ENCODE measurements around the gene RCCD1. TPM values are rescaled to one million over a fixed set of nuclear protein-coding genes. Genes with fewer than 3 reads are reported as not detected.

RCCD1 gene
- total RNA-seq, 1 experiment from 2014 or later, result 22.8 TPM

GRCh38 chr15:90966262-90966661, 11.6 kb downstream of the RCCD1 start:
- H3K23me2 ChIP-seq (ENCODE audit: insufficient read length, low read depth, low read length, poor library complexity, severe bottlenecking), result no peaks in the 10 kb centered on the region
- DNase-seq, result no peak
- no peak overlapping the region for H2BK12ac ChIP-seq (ENCODE audit: insufficient read length, low read depth, low read length)
- H3K27ac Mint-ChIP-seq, result peak overlapping the region in 2 of 3 experiments; percentile 17 to 59; a peak in 2 of 7 replicates
- no peak overlapping the region for H3K4ac ChIP-seq (ENCODE audit: low read depth, low read length)
- peaks cover 36 to 90% (median 87%) of the 10 kb centered on the region in 3 experiments for H3K36me3 Mint-ChIP-seq (ENCODE audit: insufficient read depth in 1 of 3, low read depth in 3 of 3)
- H3T11ph ChIP-seq (ENCODE audit: low read length), result no peak overlapping the region
- no peak overlapping the region for H3K18ac ChIP-seq (ENCODE audit: insufficient read length, low read depth, low read length)
- H3K27ac ChIP-seq (ENCODE audit: insufficient read length, low read depth, low read length), result no peak overlapping the region
- WGBS (ENCODE audit: extremely low coverage, insufficient read length, low lambda C conversion rate), result no CpG with 5 or more reads among the region's 9 CpGs
- no peaks in the 10 kb centered on the region for H3K9me3 Mint-ChIP-seq
- no peak overlapping the region for H3K23ac ChIP-seq (ENCODE audit: insufficient read length, low read depth, low read length)
- H4K5ac ChIP-seq (ENCODE audit: insufficient read length, low read depth, low read length), result no peak overlapping the region
- no peak overlapping the region for H4K8ac ChIP-seq (replicated peaks; ENCODE audit: insufficient read length, low read depth, low read length)
- no peaks in the 10 kb centered on the region for H3K79me1 ChIP-seq (ENCODE audit: insufficient read depth, low read depth, low read length, poor library complexity, severe bottlenecking)
- no peaks in the 10 kb centered on the region for H3K27me3 Mint-ChIP-seq (ENCODE audit: low read depth)
- no peak overlapping the region for H3K14ac ChIP-seq (ENCODE audit: insufficient read depth, low read length)
- no peaks in the 10 kb centered on the region for H4K20me1 ChIP-seq (ENCODE audit: control insufficient read depth, insufficient read depth, insufficient read length)
- no peaks in the 10 kb centered on the region for H3K4me1 ChIP-seq (ENCODE audit: insufficient read depth, low read length)
- H4K91ac ChIP-seq (ENCODE audit: insufficient read length, low read depth, low read length), result no peak overlapping the region
- H2BK120ac ChIP-seq (ENCODE audit: low read depth, low read length, poor library complexity, severe bottlenecking), result no peak overlapping the region
- no peak for TF ChIP-seq CTCF (conservative IDR thresholded peaks at IDR 0.05)
- no peaks in the 10 kb centered on the region for H3K4me1 Mint-ChIP-seq
- H3K9ac ChIP-seq (ENCODE audit: extremely low read depth, insufficient read length, low read length), result no peak overlapping the region
- H2AFZ ChIP-seq (ENCODE audit: low read length), result no peak overlapping the region
- no peaks in the 10 kb centered on the region for H3K9me3 ChIP-seq (ENCODE audit: control insufficient read depth, low read depth, low read length)
- no peak overlapping the region for H3K4me3 Mint-ChIP-seq
- H2BK5ac ChIP-seq (ENCODE audit: insufficient read length, low read length), result no peak overlapping the region
- no peaks in the 10 kb centered on the region for H3K27me3 ChIP-seq (ENCODE audit: insufficient read depth, low read length)
- no peak overlapping the region for H2BK20ac ChIP-seq (ENCODE audit: low read depth, low read length, poor library complexity, severe bottlenecking)
- H2AK5ac ChIP-seq (ENCODE audit: insufficient read length, low read length), result no peak overlapping the region
- H2BK15ac ChIP-seq (ENCODE audit: low read depth, low read length), result no peak overlapping the region
- no peak overlapping the region for H3K56ac ChIP-seq (ENCODE audit: insufficient read length, low read depth, low read length)
- H3K79me2 ChIP-seq (ENCODE audit: insufficient read depth, low read length), result no peaks in the 10 kb centered on the region
- H3K4me2 ChIP-seq (ENCODE audit: insufficient read depth, insufficient read length, low read length), result no peak overlapping the region

Measured in H9 (cell line).